GM21717 (cell line): Measurements from ENCODE around the gene DPH2.

ENCODE experiments used
- ATAC-seq: cut with Tn5 transposase; IDR thresholded peaks from one replicate; pipeline ENCODE4 v1.9.1; 2021; ENCODE audit warnings: mild to moderate bottlenecking, moderate library complexity; ENCODE audit not compliant: unreplicated experiment

Gene DPH2

DNA sequence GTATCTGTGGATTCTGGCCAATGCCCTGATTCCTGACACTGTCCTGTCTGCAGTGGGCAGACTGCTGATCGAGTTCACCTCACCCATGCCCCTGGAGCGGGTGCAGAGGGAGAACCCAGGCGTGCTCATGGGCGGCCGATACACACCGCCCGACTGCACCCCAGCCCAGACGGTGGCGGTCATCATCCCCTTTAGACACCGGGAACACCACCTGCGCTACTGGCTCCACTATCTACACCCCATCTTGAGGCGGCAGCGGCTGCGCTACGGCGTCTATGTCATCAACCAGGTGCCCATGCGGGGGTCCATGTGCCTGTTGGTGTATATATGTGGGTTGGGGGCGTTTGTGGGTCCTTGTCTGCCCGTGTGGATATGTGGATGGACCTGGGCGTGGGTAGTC lies 11.8 kb downstream of the DPH2 start:
- no peak for ATAC-seq

DNA sequence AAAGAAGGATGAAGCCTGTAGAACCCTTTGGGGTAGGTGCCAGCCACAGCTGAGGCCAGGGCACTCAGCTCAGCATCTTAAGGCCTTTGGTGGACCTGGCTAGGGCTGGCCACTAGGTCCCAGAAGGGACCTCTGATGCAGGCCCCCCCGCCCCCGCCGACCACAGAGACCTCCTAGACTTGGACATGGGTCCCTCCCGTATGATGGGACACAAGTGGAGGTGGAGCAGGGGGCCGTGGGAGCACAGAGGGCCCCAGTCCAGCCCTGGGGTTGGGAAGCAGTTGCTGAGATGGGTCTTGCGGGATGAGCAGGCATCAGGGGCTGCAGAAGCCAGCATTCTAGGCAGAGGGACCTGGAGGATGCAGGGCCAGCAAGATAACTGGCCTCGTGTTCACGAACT lies 12.4 kb downstream of the DPH2 start:
- ATAC-seq: no peak

DNA sequence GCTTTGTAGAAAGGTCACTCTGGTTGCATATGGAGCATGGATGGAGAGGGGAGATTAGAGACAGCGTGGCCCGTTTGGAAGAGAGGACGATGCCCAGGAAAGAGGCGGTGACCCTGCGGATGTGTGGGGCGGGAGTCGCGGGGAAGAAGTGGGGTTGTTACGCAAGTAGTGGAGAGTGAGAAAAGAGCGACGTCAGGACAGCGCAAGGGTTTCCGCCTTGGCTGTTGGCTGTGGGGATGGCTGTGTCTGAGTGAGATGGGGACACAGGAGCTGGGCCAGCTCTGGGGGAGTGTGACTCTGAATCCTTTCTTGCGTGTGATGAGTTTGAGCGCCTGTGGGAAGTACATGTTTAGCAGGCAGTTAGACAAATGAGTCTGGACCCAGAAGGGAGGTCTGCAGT lies 13.0 kb downstream of the DPH2 start:
- no peak for ATAC-seq

DNA sequence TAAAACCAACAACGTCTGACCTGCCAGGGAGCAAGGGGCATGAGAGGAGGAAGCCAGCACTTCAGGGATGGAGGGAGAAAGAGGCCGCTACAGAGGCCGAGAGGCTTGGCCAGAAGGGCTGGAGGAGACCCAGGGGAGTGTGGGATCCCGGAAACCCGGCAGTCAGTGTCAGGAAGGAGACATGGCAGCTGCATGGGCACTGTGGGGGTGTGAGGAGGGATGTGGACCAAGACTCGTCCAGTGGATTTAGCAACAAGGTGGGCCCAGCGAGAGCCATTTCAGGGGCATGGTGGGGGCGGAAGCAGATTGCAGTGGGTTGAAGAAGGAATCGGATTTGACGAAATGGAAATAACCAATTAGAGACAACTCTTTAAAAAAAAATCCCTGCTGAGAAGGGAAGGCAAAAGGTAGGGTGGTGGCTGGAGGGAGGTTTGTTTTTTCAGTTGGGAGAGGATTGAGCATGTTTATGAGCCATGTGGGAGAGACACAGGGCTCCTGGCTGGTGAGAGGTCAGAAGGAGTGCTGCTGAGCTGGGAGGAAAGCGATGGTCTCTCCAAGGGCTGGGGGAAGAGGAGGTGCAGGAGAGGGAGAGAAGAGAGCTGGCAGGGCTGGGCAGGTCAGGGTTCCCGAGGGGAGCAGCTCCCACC lies 13.6 kb downstream of the DPH2 start:
- ATAC-seq: no peak

DNA sequence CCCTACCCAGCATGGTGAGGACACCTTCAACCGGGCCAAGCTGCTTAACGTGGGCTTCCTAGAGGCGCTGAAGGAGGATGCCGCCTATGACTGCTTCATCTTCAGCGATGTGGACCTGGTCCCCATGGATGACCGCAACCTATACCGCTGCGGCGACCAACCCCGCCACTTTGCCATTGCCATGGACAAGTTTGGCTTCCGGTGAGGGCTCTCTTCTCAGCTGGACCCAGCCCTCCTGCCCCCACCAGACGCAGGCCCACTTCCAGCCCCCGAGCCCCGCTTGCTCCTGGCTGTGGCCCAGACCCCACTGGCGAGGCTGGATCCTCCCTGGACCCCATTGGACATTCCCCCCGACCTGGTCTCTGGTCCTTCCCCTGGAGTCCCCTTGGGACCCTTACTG lies 15.0 kb downstream of the DPH2 start:
- no peak for ATAC-seq

DNA sequence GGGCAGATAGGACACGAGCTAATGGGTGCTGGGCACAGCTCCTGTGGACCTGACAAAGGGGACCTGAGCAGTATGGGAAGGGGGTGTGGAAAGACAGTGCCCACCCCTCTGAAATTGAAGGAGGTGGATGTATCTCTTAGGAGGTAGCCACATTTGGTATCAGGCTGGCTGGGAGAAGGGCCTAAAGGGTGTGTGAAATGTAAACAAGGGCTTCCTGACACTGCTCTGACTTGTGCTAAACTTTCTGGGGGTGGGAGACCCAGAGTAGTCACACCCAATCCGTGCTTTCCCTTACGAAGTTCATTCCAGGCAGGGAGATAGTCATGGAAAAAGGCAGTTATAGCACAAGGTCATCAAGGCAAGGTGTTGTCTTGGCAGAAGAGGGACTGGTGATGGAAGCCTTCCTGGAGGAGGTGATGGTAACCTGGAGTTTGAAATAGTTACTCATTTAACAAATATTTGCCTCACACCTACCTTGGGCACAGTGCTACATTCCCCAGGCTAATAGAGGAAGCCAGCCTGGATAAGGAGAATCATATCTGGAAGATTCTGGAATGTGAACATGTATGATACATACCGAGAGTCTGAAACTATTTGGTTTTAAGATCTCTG lies 16.3 kb downstream of the DPH2 start:
- ATAC-seq: no peak

DNA sequence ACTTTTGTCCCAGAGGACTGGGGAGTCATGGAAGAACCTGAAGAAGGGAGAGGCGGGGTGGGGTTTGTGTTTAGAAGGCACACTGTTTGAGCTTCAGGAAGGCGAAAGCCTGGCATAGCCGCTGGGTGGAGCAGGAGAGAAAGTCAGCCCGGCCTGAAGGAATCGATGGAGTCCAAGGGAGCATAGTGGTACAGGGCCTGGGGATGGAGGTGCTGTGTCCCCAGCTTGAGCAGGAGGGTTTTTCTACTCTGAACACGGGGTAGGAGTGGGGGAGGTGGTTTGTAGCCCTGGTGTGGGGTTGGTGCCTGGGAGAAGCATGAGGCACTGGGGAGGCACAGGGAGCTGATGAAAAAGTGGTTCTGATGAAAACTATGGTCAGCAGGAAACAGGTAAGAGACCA lies 16.9 kb downstream of the DPH2 start:
- ATAC-seq: no peak

DNA sequence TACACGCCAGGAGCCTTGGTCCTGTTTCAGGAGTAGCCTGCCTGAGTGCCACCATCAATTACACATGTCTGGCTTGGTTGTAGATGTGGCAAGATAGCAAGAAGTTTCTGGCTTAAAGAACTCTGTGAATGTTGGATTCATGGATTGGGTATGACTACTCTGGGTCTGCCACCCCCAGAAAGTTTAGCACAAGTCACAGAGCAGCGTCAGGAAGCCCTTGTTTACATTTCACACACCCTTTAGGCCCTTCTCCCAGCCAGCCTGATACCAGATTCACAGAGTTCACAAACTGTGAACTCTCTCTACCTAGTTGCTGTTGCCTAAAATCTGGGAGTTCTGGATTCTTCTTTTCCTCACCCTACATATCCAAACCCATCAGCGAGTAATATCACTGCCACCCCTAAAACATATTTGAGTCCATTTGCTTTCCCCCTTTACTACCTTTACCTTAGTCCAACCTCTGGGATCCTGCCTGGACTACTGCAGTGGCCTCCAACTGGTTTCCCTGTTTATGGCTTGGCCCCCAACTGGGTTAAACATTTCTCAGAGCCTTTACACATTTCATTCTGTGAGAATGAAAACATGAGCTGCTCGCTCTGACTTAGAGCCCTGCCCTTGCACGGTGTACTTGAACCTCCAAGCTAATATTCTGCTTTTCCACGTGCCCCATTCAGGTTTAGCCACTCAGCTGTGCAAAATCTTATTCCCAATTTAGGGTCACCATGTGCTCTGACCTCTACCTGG lies 17.5 kb downstream of the DPH2 start:
- ATAC-seq: no peak

DNA sequence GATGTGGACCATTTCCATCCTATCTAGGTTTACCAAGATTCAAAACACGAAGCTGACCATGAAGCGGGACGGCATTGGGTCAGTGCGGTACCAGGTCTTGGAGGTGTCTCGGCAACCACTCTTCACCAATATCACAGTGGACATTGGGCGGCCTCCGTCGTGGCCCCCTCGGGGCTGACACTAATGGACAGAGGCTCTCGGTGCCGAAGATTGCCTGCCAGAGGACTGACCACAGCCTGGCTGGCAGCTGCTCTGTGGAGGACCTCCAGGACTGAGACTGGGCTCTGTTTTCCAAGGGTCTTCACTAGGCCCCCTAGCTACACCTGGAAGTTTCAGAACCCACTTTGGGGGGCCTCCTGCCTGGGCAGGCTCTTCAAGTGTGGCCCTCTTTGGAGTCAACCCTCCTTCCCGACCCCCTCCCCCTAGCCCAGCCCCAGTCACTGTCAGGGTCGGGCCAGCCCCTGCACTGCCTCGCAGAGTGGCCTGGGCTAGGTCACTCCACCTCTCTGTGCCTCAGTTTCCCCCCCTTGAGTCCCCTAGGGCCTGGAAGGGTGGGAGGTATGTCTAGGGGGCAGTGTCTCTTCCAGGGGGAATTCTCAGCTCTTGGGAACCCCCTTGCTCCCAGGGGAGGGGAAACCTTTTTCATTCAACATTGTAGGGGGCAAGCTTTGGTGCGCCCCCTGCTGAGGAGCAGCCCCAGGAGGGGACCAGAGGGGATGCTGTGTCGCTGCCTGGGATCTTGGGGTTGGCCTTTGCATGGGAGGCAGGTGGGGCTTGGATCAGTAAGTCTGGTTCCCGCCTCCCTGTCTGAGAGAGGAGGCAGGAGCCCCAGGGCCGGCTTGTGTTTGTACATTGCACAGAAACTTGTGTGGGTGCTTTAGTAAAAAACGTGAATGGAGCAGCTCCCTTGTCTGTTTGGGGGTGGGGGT lies 20.7 kb downstream of the DPH2 start:
- ATAC-seq: no peak

DNA sequence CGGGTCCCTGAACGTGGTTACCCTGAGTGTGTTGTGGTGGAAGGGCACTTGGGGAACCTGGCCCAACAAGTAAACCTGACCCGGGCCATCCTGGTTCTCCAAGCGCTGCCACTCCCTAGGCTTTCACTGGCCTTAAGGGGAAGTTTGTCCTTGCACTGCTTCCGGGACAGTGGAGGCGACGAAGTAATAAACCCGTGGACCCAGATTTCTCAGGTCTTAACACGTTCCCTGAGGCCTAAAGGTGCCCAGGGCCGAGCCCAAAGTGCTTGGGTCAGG lies 21.3 kb downstream of the DPH2 start:
- peak; percentile 4 for ATAC-seq

DNA sequence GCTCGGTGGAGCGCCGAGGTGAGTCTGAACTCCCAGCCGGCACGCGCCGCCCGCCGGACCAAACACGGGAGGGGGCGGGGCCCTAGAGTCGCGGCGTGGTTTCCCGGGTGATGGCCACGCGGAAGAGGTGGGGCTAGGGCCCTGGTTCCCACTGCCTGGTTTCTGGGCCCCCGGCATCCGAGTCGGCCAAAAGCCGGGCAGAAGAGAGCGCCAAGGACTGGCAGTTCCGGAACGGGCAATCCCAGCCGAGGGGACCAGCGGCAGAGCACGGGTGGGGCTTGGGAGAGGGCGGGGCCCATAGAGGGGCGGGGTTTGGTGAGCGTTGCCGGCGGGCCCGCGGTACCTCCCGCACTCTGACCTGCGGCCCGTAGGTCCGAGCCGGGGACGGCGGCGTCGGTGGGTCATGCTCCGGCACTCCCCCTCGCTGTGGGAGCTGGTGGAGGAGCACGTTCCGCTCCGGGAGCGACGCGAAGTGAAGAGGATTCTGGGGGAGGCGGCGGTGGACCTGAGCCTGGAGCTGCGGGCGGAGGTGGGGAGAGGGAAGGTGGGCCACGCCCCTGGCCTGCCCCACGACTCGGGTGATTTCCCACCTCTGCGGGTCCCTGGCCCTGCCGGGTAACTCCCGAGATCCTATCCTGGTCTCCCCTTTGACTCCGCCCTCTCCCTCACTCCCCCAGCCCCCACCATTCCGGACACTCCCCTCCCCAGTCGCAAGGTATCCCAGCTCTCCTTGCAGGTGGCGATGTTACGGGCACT lies 21.8 kb downstream of the DPH2 start, which contains the start of gene CCDC24:
TSS of gene CCDC24 (plus strand) at position 124 of the 756 bp plus-strand sequence. CDS start at position 404, 280 bp downstream.
- ATAC-seq: peak; percentile 55

DNA sequence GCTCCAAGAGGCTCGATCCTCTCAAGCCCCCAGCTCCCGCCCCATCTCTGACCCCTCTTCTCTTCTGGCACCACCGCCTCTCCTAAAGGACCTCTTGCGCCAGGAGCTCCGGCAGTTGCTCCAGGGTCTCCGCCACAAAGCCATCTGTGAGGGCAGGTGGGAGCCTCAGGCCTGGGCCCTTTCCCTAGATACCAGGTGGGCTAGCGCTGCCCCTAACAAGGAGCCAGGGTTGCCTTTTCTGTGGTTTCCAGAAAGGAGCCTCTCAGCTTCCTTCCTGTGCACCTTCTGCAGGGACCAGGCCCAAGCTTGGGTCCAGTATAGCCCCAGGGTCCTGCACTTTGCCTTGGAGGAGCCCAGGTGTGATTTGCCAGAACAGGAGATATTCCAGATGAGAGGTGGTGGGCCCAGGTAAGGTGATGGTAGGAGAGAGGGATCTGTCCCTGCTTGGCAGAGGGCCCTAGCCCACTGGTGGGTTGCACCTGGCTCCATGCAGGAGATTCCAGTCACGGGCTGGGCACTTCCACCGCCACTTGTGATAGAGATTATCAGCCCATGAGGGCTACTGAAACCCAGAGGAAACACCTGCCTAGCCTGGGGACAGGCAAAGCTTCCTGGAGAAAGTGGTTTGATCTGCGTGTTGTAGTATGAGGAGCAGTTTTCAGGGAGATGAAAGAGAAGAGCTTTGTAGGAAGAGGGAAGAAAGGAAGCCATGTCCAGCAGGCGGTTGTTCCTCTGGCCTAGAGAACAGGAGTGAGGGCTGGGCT lies 22.6 kb downstream of the DPH2 start:
- no peak for ATAC-seq

DNA sequence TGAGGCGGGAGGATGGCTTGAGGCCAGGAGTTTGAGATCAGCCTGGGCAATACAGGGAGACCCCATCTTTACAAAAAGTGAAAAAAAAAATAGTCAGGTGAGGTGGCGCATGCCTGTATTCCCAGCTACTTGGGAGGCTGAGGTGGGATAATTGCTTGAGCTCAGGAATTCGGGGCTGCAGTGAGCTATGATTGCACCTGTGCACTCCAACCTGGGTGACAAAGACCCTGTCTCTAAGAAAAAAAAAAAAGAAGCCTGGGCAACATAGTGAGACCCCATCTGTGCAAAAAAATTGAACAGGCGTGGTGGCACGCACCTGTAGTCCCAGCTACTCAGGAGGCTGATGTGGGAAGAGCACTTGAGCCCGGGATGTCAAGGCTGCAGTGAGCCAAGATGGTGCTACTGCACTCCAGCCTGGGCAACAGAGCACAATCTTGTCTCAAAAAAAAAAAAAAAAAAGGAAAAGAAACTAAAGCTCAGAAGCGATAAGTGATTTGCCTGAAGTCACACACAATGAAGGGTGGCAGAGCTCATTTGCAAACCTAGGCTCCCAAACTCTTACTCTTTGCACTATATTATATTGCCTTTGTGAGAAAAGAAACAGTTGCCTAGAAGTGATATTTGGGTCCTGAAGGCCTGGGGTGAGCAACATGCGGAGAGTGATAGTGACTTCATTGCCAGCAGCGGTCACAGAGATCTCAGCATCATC lies 23.6 kb downstream of the DPH2 start:
- no peak for ATAC-seq

DNA sequence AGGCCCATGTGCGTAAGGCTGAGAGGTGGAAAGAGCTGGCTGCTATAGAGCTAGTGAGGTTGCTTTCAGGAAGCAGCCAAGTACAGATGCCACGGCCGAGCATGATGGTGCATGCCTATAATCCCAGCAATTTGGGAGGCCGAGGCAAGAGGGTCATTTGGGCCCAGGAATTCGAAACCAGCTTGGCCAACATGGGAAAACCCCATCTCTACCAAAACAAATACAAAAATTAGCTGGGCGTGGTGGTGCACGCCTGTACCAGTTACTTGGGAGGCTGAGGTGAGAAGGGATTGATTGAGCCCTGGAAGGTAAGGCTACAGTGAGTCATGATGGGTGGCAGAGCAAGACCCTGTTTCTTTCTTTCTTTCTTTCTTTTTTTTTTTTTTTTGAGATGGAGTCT lies 24.3 kb downstream of the DPH2 start:
- ATAC-seq: no peak

DNA sequence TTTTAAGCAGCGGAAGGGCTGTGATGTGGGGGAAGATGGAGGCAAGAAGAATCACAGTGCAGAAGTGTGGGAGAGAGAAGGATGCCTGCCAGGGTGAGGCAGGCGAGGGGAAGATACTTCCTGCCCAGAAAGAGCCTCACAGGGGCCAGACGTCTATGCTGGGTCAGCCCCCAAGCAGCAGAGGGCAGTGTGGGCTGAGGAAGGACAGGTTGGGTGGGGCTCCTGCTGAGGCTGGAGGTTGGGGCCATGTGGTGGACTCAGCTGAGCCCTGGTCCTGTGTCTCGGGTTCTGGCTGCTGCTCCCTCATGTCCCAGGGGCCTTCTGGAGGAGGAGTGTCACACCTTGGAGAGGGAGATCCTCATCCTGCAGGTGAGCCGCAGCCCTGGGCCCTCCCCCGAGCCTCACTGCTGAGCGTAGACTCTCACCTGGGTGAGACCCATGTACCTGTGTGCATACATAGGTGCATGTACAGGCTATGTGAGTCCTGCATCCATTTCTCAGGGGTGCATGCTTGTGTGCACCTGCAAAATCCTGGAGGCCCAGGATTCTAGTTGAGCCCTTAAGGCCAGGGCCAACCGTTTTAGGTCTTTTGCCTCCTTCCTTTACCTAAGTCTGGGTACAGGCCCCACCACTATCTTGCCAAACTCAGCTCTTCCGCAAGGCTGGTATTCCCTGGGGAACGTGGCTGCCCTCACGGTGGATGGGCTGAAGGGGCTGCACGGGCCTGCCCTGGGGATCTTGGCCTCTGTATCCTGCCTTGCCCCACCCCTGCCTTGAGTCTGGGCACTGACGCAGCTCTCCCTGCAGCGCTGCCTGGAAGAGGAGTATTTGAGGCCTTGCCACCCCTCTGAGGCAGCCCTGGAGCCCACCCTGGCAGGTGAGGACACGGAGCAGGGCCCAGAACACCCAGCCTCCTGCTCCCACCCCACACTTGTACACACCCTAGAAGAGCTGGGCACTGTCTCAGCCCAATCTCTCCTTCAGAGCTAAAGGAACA lies 25.3 kb downstream of the DPH2 start:
- no peak for ATAC-seq

DNA sequence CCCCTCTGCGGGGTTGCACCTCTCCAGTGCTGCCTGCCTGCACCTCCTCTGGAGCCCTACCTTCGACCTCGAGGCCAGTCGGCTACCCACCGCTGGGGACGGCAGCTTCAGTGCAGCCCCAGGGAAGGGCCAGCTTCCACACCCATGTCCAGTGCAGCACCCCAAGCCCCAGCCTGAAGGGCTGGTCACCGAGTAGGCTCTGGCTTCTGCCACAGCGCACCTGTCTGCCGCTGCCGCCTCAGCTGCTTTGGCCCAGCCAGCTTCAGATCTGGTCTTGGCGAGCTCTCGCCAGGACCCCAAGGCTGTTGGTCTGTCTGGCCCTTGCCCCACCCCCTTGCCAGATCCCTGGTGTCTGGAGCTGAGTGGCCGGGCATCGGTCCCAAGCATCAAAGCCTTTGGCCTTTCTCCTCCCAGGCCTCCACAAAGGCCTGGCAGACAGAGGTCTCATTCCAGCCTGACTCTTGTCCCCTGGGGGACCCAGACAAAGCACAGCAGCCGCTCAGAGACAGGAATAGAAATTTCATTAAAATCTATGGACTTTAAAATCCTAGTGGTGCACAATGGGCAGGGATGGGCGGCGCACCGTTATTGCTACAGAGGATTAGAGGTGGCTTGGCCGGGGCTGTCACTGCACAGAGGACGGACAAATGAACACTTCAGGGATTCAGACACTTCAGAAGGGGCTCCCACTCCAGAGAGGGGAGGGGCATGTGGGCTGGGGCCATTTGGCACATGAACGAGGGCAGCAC lies 26.3 kb downstream of the DPH2 start:
- ATAC-seq: no peak

DNA sequence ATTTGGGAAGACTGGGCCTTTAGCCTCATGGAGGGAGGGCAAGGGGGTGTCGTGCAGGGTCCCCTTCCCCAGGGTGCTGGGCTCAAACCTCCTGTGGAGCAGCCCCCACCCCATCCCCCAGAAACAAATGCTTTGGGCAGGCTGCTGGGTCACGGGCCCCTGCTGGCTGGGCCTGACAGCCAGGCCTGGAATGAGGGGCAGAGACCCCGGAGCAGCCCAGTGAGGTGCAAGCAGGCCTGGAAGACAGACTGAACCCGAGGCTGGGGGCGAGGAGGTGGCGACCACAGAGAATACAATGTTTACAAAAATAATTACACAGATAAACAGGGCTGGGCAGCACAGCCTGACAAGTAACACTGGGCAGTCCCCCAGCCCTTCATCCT lies 26.9 kb downstream of the DPH2 start:
- no peak for ATAC-seq
